Coronary artery (tissue), 2 donors: Measurements from ENCODE around the gene DRD4.

Experiments
- DNase-seq: peaks from one replicate; pipeline ENCODE4 v3.0.0-alpha.2; 2017; ENCODE audit warnings: low spot score
- H3K27ac ChIP-seq, 2 donors: fragments of 200-600 bp; sonication (generic); one replicate each; pipeline ENCODE4 v1.5.1; 2016 to 2019
- H3K4me3 ChIP-seq: fragments of 200-600 bp; sonication (generic); 2 replicates; pipeline ENCODE4 v1.5.1; 2016; ENCODE audit warnings: mild to moderate bottlenecking, moderate library complexity
- TF ChIP-seq, protein P1 (sequence below): fragments of 200-600 bp; sonication (generic); IDR thresholded peaks from one replicate; pipeline ENCODE4 v1.5.1; 2019; ENCODE audit warnings: antibody characterized with exemption

DRD4 gene

DNA sequence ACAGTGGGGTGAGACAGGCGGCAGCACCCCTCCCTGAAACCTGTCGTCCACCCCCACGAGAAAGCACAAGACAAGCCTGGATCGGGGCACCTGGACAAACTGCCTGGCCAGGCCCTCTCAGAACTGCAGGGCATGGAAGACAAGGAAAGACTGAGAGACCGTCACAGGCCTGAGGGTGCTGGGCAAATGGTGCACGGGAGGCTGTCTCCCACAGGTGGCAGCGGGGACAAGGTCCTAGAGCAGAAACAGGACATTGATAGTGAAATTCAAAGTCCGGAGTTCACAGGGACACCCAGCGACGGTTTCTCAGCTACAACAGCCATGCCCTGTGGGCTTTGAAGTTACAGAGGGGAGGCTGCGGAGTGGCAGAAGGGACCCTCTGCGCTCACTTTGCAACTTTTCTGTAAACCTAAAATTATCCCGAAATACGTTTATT, 20.6 kb downstream of the DRD4 start:
- no peak for DNase-seq
- Histone ChIP-seq H3K27ac (no peak overlapping the region), H3K4me3 (no peak overlapping the region)
- TF ChIP-seq, protein P1, sequence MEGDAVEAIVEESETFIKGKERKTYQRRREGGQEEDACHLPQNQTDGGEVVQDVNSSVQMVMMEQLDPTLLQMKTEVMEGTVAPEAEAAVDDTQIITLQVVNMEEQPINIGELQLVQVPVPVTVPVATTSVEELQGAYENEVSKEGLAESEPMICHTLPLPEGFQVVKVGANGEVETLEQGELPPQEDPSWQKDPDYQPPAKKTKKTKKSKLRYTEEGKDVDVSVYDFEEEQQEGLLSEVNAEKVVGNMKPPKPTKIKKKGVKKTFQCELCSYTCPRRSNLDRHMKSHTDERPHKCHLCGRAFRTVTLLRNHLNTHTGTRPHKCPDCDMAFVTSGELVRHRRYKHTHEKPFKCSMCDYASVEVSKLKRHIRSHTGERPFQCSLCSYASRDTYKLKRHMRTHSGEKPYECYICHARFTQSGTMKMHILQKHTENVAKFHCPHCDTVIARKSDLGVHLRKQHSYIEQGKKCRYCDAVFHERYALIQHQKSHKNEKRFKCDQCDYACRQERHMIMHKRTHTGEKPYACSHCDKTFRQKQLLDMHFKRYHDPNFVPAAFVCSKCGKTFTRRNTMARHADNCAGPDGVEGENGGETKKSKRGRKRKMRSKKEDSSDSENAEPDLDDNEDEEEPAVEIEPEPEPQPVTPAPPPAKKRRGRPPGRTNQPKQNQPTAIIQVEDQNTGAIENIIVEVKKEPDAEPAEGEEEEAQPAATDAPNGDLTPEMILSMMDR: no peak

DNA sequence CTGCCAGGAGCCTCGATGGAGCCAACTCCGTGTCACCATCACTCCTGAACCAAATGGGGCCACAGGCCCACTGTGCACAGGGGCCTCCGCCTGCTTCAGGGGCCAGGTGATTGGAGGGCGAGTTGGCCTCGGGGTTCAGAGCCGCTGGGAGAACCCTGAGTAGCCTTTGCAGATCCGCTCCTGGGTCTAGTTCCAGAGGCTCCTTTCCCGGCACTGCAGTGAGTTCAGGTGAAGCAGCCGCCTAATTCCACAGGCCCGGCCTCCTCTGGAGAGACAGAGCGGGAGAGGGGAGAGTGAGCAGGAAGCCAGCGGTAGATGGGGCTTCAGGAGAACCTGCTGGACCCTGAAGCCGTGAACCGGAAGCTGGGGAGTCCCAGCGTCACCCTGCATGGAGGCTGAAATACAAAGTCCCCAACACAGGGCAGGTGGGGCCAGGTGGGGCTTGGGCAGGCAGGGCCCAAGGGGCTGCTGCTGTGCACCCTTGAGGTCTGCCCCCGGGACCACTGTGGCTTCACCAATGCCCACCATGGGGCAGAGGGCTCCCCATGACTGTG, 22.5 kb downstream of the DRD4 start:
- no peak overlapping the region for H3K4me3 ChIP-seq
- no peak for DNase-seq
- no peak overlapping the region for H3K27ac ChIP-seq
- TF ChIP-seq, protein P1: no peak

DNA sequence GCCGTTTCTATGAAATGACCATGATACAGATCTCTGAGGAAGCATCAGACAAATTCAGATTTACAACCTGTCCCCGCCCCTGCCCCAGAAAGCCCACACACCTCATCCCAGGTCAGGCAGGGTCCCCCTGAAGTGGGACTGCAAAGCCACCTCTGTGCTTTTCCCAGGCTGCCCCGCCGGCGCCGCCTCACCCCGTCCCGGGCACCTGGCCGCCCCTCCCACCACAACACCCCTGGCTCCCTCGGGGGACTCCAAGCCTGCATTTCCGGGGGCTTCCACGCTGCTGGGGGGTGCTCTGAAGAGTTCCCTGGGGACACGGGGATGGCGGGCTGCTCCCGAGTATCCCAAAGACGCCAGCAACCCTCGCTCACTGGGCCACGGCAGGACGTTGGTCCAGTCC, 23.2 kb downstream of the DRD4 start:
- TF ChIP-seq, protein P1: no peak
- DNase-seq: no peak
- no peak overlapping the region for H3K27ac ChIP-seq
- no peak overlapping the region for H3K4me3 ChIP-seq

DNA sequence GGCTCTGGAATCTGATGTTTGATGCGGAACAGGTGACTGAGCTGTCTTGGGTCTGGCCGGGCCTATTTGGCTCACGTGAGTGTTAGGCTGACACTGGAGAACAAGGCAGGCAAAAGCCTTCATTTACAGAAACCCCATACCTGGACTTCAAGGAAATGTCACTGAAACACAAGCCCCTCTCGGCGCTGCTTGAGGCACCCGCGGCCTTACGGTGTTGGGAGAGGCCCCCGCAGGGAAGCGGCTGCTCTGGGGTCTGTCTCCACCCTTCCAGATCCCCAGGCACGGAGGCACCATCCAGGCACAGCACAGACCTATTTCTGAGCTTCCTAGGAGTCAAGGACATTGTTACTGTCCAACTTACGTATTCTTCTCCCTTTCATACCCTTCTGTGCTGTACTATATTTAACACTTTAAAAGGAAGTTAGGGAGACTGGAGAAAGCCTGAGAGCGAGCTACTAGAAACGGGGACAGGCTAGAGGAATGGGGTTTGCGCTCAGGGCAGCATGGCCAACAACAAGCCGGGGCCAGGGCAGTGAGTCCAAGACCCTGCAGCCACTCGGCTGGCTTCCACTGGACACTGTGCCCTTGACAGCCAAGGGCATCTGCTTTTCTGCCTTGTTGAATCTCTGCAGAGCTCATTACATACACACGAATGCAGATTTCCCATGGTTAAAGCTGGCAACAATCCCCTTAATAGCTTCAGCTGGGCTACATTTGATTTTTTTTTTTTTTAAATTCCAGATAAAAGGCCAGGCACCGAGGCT, 23.8 kb downstream of the DRD4 start:
- TF ChIP-seq, protein P1: no peak
- H3K27ac ChIP-seq: no peak overlapping the region
- no peak overlapping the region for H3K4me3 ChIP-seq
- DNase-seq: no peak

DNA sequence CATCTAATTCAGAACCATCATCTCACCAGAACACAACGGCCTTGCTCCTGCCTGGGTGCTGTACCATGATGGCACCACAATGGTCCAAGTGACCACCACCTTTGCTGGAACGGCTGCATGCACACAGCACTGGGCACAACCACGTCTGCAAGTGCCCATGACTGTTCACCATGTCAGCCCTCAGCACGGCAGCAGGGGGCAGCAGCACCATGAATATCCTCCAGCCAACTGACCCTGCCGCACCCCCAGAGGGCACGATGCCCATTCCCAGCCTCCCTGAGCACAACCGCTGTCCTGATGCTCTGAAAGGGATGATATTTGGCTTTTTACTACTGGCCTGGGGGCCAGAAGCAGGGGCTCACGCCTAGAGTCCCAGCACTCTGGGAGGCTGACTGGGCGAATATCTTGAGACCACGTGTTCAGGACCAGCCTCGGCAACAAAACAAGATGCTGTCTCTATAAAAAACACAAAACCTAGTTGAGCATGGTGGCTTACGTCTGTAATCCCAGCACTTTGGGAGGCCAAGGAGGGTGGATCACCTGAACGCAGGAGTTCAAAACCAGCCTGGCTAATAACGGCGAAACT, 25.7 kb downstream of the DRD4 start:
- DNase-seq: no peak
- no peak overlapping the region for H3K4me3 ChIP-seq
- TF ChIP-seq, protein P1: peak; percentile 64
- H3K27ac ChIP-seq: no peak overlapping the region

DNA sequence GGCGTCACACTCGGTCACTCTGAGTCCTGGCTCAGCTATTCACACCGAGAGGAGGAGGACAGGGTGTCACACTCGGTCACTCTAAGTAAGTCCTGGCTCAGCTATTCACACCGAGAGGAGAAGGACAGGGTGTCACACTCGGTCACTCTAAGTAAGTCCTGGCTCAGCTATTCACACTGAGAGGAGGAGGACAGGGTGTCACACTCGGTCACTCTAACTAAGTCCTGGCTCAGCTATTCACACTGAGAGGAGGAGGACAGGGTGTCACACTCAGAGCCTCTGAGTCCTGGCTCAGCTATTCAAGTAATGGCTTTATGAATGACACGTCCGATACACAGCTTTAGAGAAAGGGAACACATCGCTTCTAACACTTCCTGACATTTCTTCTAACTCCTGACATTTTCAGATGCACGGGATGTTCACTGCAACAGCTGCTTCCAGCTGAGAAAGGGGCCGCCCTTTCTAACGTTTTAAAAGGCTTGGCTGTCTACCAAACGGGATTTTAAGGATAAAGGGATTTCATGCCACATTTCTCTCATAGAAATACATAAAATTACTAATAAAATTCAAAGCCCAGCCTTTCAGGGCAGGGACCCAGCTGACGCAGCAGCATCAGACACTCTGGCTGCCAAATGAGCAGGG, 28.1 kb downstream of the DRD4 start:
- DNase-seq: no peak
- TF ChIP-seq, protein P1: no peak
- Histone ChIP-seq H3K4me3 (no peak overlapping the region), H3K27ac (peak overlapping the region in 1 of 2 donors; percentile 2)
